ENCODE results near the gene SDK1. TPM values are rescaled to one million over a fixed set of nuclear protein-coding genes. Genes with fewer than 3 reads are reported as not detected.

SDK1 gene
- total RNA-seq, 2 experiments from 2014 or later, result 0.25 to 0.78 TPM

DNA sequence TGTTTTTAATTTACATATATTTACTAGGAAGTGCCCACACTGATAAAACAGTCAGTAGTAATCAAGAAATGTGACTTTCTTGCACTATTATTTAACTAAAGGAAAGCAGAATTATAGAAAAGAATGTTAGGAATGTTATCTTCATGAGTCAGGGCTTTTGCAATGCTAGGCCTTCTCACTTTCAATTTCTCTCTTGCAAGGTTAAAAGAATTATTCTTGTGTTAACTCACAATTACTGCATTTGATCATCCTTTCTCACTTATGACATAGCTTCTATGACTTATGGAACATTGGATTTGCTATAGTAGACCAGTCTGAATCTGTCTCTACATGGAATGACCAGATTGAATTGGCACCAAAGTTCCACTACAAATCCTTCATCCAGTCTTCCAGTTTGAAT is 192.4 kb downstream of the SDK1 start:
- DNase-seq (no peak), ATAC-seq (no peak)
- peaks cover 7% of the 10 kb centered on the region for H3K4me1 Mint-ChIP-seq (ENCODE audit: low read depth)
- intact Hi-C loops (cut with micrococcal nuclease), result no loop called here
- no peak overlapping the region for H3K27ac Mint-ChIP-seq
- no peaks in the 10 kb centered on the region for H3K36me3 Mint-ChIP-seq (ENCODE audit: low read depth)
- no peaks in the 10 kb centered on the region for H3K9me3 Mint-ChIP-seq
- ChIA-PET CTCF (no interaction called here), POLR2A (interaction anchor here (0.8 kb wide), 1 partner anchor 20 kb away, joined by 3 read pairs; no protein-coding TSS in a partner anchor)
- H3K4me3 Mint-ChIP-seq, result no peak overlapping the region
- peaks cover 5% of the 10 kb centered on the region for H3K27me3 Mint-ChIP-seq
- TF ChIP-seq, protein P1, sequence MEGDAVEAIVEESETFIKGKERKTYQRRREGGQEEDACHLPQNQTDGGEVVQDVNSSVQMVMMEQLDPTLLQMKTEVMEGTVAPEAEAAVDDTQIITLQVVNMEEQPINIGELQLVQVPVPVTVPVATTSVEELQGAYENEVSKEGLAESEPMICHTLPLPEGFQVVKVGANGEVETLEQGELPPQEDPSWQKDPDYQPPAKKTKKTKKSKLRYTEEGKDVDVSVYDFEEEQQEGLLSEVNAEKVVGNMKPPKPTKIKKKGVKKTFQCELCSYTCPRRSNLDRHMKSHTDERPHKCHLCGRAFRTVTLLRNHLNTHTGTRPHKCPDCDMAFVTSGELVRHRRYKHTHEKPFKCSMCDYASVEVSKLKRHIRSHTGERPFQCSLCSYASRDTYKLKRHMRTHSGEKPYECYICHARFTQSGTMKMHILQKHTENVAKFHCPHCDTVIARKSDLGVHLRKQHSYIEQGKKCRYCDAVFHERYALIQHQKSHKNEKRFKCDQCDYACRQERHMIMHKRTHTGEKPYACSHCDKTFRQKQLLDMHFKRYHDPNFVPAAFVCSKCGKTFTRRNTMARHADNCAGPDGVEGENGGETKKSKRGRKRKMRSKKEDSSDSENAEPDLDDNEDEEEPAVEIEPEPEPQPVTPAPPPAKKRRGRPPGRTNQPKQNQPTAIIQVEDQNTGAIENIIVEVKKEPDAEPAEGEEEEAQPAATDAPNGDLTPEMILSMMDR (IDR thresholded peaks at IDR 0.05), result no peak

DNA sequence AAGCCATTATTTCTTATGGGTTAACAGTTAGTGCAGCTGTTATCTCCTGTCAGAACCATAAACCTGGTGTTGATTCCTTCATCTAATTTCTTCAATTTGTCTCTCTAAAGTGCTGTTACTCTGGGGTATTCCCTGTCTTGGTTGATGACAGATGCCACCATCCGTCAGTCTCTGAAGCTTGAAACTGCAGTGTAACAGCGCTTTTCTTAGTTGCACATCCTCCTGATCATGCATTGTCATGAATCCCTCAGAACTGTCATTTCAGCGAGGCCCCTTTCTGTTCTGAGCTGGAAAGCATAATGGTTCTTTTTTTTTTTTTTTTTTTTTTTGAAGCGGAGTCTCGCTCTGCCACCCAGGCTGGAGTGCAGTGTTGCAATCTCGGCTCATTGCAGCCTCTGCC is 193.9 kb downstream of the SDK1 start:
- intact Hi-C loops (cut with micrococcal nuclease), result no loop called here
- TF ChIP-seq, protein P1 (IDR thresholded peaks at IDR 0.05), result no peak
- Mint-ChIP-seq H3K4me1 (ENCODE audit: low read depth) (peaks cover 7% of the 10 kb centered on the region), H3K36me3 (ENCODE audit: low read depth) (peaks cover 2% of the 10 kb centered on the region), H3K9me3 (peaks cover 6% of the 10 kb centered on the region), H3K27ac (no peak overlapping the region), H3K4me3 (no peak overlapping the region), H3K27me3 (peaks cover 5% of the 10 kb centered on the region)
- ChIA-PET POLR2A (interaction anchor here (0.6 kb wide), 1 partner anchor 49 kb away, joined by 3 read pairs; no protein-coding TSS in a partner anchor), CTCF (interaction anchor here (1.3 kb wide), 1 partner anchor 12 kb away, joined by 4 read pairs; no protein-coding TSS in a partner anchor)
- DNase-seq (no peak), ATAC-seq (no peak)

DNA sequence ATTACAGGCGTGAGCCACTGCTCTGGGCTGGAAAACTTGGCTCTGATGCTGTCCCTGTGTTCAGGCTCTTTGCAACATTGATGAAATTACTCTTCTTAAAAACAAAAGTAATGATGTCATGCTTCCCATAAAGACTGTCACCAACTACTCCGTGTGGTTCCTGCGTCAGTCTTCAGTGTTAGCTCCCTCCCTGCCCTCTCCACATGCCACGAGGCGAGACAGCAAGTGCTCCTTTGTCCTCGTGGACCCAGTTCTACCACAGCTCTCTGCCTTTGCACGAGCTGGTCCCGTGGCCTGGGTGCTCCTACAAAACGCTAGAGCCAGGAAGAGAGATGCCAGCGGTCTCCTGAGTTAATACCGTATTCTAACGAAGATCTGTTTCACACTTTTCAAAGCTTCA is 194.5 kb downstream of the SDK1 start:
- POLR2A ChIA-PET, result interaction anchor here (0.6 kb wide), 1 partner anchor 48 kb away, joined by 3 read pairs; no protein-coding TSS in a partner anchor
- H3K4me1 Mint-ChIP-seq (ENCODE audit: low read depth), result peaks cover 7% of the 10 kb centered on the region

DNA sequence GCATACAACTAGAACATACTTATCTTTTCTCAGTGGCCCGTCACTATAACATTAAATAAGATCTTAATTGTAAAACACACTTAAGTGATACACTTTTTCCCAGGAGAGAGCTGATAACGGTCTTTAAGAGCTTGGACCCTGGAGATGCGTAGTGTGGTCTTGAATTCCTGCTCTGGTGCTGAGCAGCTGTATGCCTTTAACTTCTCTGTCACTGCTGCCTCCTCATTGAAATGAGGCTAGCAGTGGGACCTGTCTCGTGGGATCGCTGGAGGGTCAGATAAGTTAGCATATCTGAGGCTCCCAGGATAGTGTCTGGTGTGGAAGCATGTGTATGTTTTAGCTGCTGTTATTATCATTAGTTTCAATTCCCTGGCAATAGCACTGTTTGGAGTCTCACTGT is 194.9 kb downstream of the SDK1 start:
- ChIA-PET CTCF (no interaction called here), POLR2A (no interaction called here)
- DNase-seq (no peak), ATAC-seq (no peak)
- TF ChIP-seq, protein P1 (IDR thresholded peaks at IDR 0.05), result no peak
- Mint-ChIP-seq H3K27ac (no peak overlapping the region), H3K4me3 (no peak overlapping the region), H3K36me3 (ENCODE audit: low read depth) (peaks cover 2% of the 10 kb centered on the region), H3K9me3 (peaks cover 10% of the 10 kb centered on the region), H3K4me1 (ENCODE audit: low read depth) (peaks cover 7% of the 10 kb centered on the region), H3K27me3 (peaks cover 5% of the 10 kb centered on the region)
- intact Hi-C loops (cut with micrococcal nuclease), result no loop called here

More for the DNA sequence above, 194.5 kb downstream of the SDK1 start:
- intact Hi-C loops (cut with micrococcal nuclease), result no loop called here
- CTCF ChIA-PET, result interaction anchor here (1.3 kb wide), 1 partner anchor 13 kb away, joined by 4 read pairs; no protein-coding TSS in a partner anchor
- no peak for DNase-seq
- Mint-ChIP-seq H3K36me3 (ENCODE audit: low read depth) (peaks cover 2% of the 10 kb centered on the region), H3K9me3 (peaks cover 8% of the 10 kb centered on the region), H3K27ac (no peak overlapping the region), H3K4me3 (no peak overlapping the region), H3K27me3 (peaks cover 5% of the 10 kb centered on the region)
- no peak for ATAC-seq
- TF ChIP-seq, protein P1 (IDR thresholded peaks at IDR 0.05), result no peak

DNA sequence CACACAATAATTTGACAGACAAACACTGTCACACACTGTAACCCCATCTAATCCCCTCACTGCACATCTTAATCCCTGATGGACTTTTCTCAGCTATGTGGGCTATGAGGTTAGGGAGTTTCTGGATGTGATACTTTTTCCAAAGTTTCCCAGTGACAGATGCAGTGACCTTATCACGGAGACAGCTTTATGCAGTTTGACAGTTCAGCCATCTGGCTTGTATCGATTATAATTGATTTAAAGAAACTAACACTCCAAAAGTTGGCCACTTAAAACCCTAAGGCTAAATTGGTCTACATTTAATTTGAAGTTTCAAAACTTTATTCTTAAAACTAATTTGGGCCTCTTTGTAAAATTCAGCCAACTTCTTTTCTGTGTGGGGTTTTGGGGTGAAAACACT is 196.7 kb downstream of the SDK1 start:
- DNase-seq, result no peak
- peaks cover 7% of the 10 kb centered on the region for H3K4me1 Mint-ChIP-seq (ENCODE audit: low read depth)
- ChIA-PET POLR2A (no interaction called here), CTCF (interaction anchor here (0.5 kb wide), 1 partner anchor 9 kb away, joined by 3 read pairs; no protein-coding TSS in a partner anchor)
- no peak overlapping the region for H3K27ac Mint-ChIP-seq
- ATAC-seq, result no peak
- intact Hi-C loops (cut with micrococcal nuclease), result no loop called here
- peaks cover 14% of the 10 kb centered on the region for H3K9me3 Mint-ChIP-seq
- peaks cover 5% of the 10 kb centered on the region for H3K27me3 Mint-ChIP-seq
- H3K4me3 Mint-ChIP-seq, result no peak overlapping the region
- peaks cover 4% of the 10 kb centered on the region for H3K36me3 Mint-ChIP-seq (ENCODE audit: low read depth)
- TF ChIP-seq, protein P1 (IDR thresholded peaks at IDR 0.05), result no peak

Data from activated CD8-positive, alpha-beta T cell treated with anti-CD3 and anti-CD28 coated beads for 36 hours (primary cell).